MM.1S (cell line): ENCODE measurements around the gene FRMD4B.

Experiments used
- EZH2 ChIP-seq: fragments of 300-600 bp; sonication (generic); optimal IDR thresholded peaks from 2 replicates; pipeline ENCODE3; 2017; ENCODE audit warnings: low read depth, mild to moderate bottlenecking, antibody characterized with exemption, low read length, mixed read lengths
- TF ChIP-seq, protein P1 (sequence below): fragments of 300-600 bp; sonication (generic); IDR thresholded peaks from 2 replicates; pipeline ENCODE4 v1.5.1; 2016; ENCODE audit warnings: antibody characterized with exemption, low read length, mixed read lengths

DNA sequence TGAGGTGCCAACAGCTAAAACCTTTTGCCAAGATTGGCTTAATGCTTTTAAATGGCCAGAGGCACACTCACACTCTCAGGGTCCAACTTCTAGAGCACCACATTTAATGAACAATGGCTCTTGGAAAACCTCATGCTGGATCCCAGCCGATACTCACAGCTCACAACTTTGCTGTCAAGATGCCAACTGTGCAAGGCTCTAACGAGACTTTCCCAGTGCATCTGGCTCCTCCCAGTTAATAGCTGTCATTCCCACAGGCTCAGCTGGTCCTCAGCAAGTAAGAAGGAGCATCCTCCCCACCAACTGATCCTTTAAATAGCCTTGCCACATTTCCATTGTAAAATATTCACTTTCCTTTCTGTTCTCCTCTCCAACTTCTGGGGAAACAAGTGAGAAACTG lies 20.3 kb upstream of the FRMD4B start:
- no peak for TF ChIP-seq EZH2
- TF ChIP-seq, protein P1, sequence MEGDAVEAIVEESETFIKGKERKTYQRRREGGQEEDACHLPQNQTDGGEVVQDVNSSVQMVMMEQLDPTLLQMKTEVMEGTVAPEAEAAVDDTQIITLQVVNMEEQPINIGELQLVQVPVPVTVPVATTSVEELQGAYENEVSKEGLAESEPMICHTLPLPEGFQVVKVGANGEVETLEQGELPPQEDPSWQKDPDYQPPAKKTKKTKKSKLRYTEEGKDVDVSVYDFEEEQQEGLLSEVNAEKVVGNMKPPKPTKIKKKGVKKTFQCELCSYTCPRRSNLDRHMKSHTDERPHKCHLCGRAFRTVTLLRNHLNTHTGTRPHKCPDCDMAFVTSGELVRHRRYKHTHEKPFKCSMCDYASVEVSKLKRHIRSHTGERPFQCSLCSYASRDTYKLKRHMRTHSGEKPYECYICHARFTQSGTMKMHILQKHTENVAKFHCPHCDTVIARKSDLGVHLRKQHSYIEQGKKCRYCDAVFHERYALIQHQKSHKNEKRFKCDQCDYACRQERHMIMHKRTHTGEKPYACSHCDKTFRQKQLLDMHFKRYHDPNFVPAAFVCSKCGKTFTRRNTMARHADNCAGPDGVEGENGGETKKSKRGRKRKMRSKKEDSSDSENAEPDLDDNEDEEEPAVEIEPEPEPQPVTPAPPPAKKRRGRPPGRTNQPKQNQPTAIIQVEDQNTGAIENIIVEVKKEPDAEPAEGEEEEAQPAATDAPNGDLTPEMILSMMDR, result no peak
